HCT116 (cell line): ENCODE results near the gene UQCRH. TPM values are rescaled to one million over a fixed set of nuclear protein-coding genes. Genes with fewer than 3 reads are reported as not detected.

Experiments used
- ATAC-seq: fragments of 200-7000 bp; cut with Tn5 transposase; 2 replicates; pipeline ENCODE4 v1.9.1; 2020; ENCODE audit warnings: mild to moderate bottlenecking, moderate library complexity
- BruUV-seq: library from RNA; stranded (reverse); fragments of 400-500 nt; replicated peaks from 2 replicates; lab custom pipeline; 2021; lab: Mats Ljungman, UMichigan
- CTCF ChIA-PET: fragments of 300-600 bp; sonication (Branson Sonifier 250); formaldehyde crosslinking; loops from one replicate; lab custom pipeline; 2021; ENCODE audit warnings: antibody characterized with exemption; lab: Charles Lee
- POLR2A ChIA-PET: fragments of 300-600, 350-600 bp; sonication (Branson Sonifier 250); formaldehyde crosslinking; loops from one replicate; lab custom pipeline; 2021; ENCODE audit warnings: antibody characterized with exemption; lab: Charles Lee
- RAD21 ChIA-PET, 2 experiments: fragments of 300-600 bp; sonication (Branson Sonifier 250); formaldehyde crosslinking; loops; one replicate each; lab custom pipeline; 2023; ENCODE audit warnings: low total read pairs in 2 of 2; ENCODE audit not compliant: uncharacterized antibody in 2 of 2, unreplicated experiment in 2 of 2, low non-redundant PET in 1 of 2; lab: Charles Lee
- DNase-seq: peaks from one replicate; pipeline ENCODE4 v3.0.0-alpha.2; 2010; ENCODE audit warnings: low read depth, low spot score
- H2AFZ ChIP-seq: fragments of 200-600 bp; shearing (Covaris generic), sonication (generic); 2 replicates; pipeline ENCODE4 v1.6.1; 2017; ENCODE audit warnings: low read depth, mixed run types, mixed read lengths, antibody characterized with exemption, low read length; ENCODE audit not compliant: poor library complexity, severe bottlenecking
- H3K27ac ChIP-seq: 2 replicates; pipeline ENCODE4 v1.5.1; 2012; ENCODE audit warnings: low read depth, low read length
- H3K27me3 ChIP-seq: fragments of 200-600 bp; sonication (generic); 2 replicates; pipeline ENCODE4 v1.6.1; 2016; ENCODE audit warnings: mixed run types, low read length, mixed read lengths; ENCODE audit not compliant: insufficient read depth
- H3K36me3 ChIP-seq, 2 experiments: fragments of 200-500 bp in 1 of 2; fragments of 200-600 bp in 1 of 2; sonication (Bioruptor generic) in 1 of 2; sonication (generic) in 1 of 2; 2 replicates each; pipeline versions ENCODE4 v1.5.1 to v1.6.1; 2014 to 2016; ENCODE audit warnings: low read length in 2 of 2, inconsistent platforms in 1 of 2, mixed read lengths in 1 of 2, mixed run types in 1 of 2; ENCODE audit not compliant: insufficient read depth in 2 of 2, control insufficient read depth in 1 of 2
- H3K4me1 ChIP-seq, 2 experiments: fragments of 200-600 bp in 1 of 2; sonication (generic) in 1 of 2; 2 replicates each; pipeline versions ENCODE4 v1.5.1 to v1.6.1; 2012 to 2017; ENCODE audit warnings: low read length in 2 of 2, inconsistent platforms in 1 of 2, mild to moderate bottlenecking in 1 of 2, mixed read lengths in 1 of 2, mixed run types in 1 of 2, moderate library complexity in 1 of 2; ENCODE audit not compliant: insufficient read depth in 2 of 2, control insufficient read depth in 1 of 2
- H3K4me2 ChIP-seq: fragments of 200-600 bp; sonication (generic); 2 replicates; pipeline ENCODE4 v1.6.1; 2017; ENCODE audit warnings: mixed run types, low read length, mixed read lengths
- H3K4me3 ChIP-seq, 2 experiments: fragments of 200-600 bp in 1 of 2; sonication (generic) in 1 of 2; replicated peaks in 1 of 2; 2 replicates each; pipeline ENCODE4 v1.5.1; 2011 to 2016; ENCODE audit warnings: low read length in 2 of 2, control low read depth in 1 of 2, low read depth in 1 of 2, mild to moderate bottlenecking in 1 of 2, mixed read lengths in 1 of 2, mixed run types in 1 of 2
- H3K79me2 ChIP-seq: fragments of 200-600 bp; sonication (generic); 2 replicates; pipeline ENCODE4 v1.6.1; 2017; ENCODE audit warnings: mild to moderate bottlenecking, mixed run types, low read length, moderate library complexity, mixed read lengths; ENCODE audit not compliant: insufficient read depth
- H3K9ac ChIP-seq: fragments of 200-600 bp; sonication (generic); 2 replicates; pipeline ENCODE4 v1.6.1; 2016; ENCODE audit warnings: low read length, mixed read lengths
- H3K9me2 ChIP-seq: fragments of 200-600 bp; sonication (generic), shearing (Covaris generic); 2 replicates; pipeline ENCODE4 v1.6.1; 2017; ENCODE audit warnings: mixed run types, mild to moderate bottlenecking, moderate library complexity; ENCODE audit not compliant: insufficient read depth
- H3K9me3 ChIP-seq, 2 experiments: fragments of 200-500 bp in 1 of 2; fragments of 200-600 bp in 1 of 2; sonication (Bioruptor generic) in 1 of 2; sonication (generic) in 1 of 2; 2 replicates each; pipeline ENCODE4 v1.6.1; 2014 to 2017; ENCODE audit warnings: low read length in 2 of 2, mixed read lengths in 2 of 2, inconsistent platforms in 1 of 2, low read depth in 1 of 2, mild to moderate bottlenecking in 1 of 2, mixed run types in 1 of 2, moderate library complexity in 1 of 2; ENCODE audit not compliant: control insufficient read depth in 1 of 2, insufficient read depth in 1 of 2
- H4K20me1 ChIP-seq: fragments of 200-600 bp; sonication (generic), shearing (Covaris generic); 2 replicates; pipeline ENCODE4 v1.6.1; 2017; ENCODE audit warnings: mixed run types, mild to moderate bottlenecking, moderate library complexity; ENCODE audit not compliant: insufficient read depth
- CTCF ChIP-seq, 3 experiments: fragments of 200-600 bp in 1 of 3; sonication (generic) in 1 of 3; IDR thresholded peaks in 2 of 3; conservative IDR thresholded peaks in 1 of 3; 2 replicates each; pipeline ENCODE4 v1.5.1; 2012 to 2017; ENCODE audit warnings: low read depth in 2 of 3, low read length in 2 of 3, antibody characterized with exemption in 1 of 3, borderline replicate concordance in 1 of 3, control low read depth in 1 of 3, mild to moderate bottlenecking in 1 of 3, mixed read lengths in 1 of 3, mixed run types in 1 of 3, moderate library complexity in 1 of 3; ENCODE audit not compliant: insufficient read depth in 1 of 3
- POLR2AphosphoS5 ChIP-seq: IDR thresholded peaks from 2 replicates; pipeline ENCODE4 v1.6.1; 2011; ENCODE audit warnings: mild to moderate bottlenecking, low read depth, low read length, moderate library complexity
- YY1 ChIP-seq: IDR thresholded peaks from 2 replicates; pipeline ENCODE4 v1.6.1; 2011; ENCODE audit warnings: low read length, low read depth, moderate library complexity, mild to moderate bottlenecking; ENCODE audit not compliant: insufficient replicate concordance; ENCODE audit errors: extremely low read depth
- intact Hi-C: fragments of 100-400 bp; cut with micrococcal nuclease; formaldehyde crosslinking; loops from 2 replicates; pipeline ENCODE4 v1.10.0; 2022
- total RNA-seq: library from RNA; stranded (reverse); gene quantifications from one replicate; pipeline ENCODE4 v1.2.1, GENCODE V29; 2021; ENCODE audit not compliant: unreplicated experiment

The UQCRH gene
- total RNA-seq, 1 experiment from 2014 or later = 514 TPM

- TF ChIP-seq YY1 = no peak
- TF ChIP-seq, all 23 proteins: peak for 0
These were observed 38.0 kb downstream of the UQCRH start (continued) for GRCh38 chr1:46341222-46342083.

DNA sequence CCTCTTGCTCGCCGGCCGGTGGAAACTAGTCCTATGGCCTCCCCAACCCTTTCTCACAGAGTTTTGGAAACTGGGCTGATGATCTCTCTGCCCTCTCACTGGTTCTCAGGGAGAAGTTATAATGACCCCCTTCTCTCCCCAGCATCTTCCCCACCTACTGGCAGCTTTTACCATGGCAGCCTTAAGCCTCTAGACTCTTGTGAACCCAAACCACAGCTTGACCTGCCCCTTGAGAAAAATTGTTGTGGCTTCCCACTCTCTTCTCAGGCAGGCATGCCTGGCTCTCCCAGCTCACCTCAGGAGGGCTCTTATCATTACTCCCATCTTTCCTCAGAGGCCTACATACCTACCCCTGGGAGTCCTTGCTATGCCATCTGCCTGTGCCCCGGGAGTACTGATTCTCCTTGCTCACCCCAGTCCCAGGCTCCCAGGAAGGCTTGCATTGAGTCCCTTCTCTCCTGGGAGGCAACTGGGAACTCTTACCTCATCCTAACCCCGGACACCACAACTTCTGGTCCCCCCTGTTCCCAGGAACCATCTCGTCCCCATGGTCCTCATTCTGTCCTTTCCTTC, 38.7 kb downstream of the UQCRH start:
- no TSS peak for BruUV-seq
- ChIA-PET RAD21 (no interaction called here), POLR2A (interaction anchor here (1.7 kb wide), 1 partner anchor 8 kb away, joined by 4 read pairs; no protein-coding TSS in a partner anchor), CTCF (interaction anchor here (1.2 kb wide), 1 partner anchor 9 kb away, joined by 4 read pairs; no protein-coding TSS in a partner anchor)
- intact Hi-C loops = no loop called here
- Histone ChIP-seq H3K79me2 (peaks cover 34% of the 10 kb centered on the region), H3K27ac (peak overlapping the region; percentile 97; the same call in 1 of the 2 replicates), H3K4me2 (peak overlapping the region; percentile 90), H3K9me2 (no peaks in the 10 kb centered on the region), H3K9ac (no peak overlapping the region; the same call in 1 of the 2 replicates), H3K36me3 (peaks cover 12 to 13% of the 10 kb centered on the region in 2 experiments; a peak in 3 of 4 replicates), H3K27me3 (no peaks in the 10 kb centered on the region), H3K9me3 (no peaks in the 10 kb centered on the region), H3K4me3 (peak overlapping the region; percentile 75 to 83; a peak in 3 of 4 replicates), H2AFZ (no peak overlapping the region), H3K4me1 (peaks cover 18 to 35% of the 10 kb centered on the region in 2 experiments), H4K20me1 (no peaks in the 10 kb centered on the region)
- ATAC-seq (no peak), DNase-seq (no peak)
- TF ChIP-seq POLR2AphosphoS5 (no peak), CTCF (IDR thresholded peaks at IDR 0.05 in 2 of 3, conservative IDR thresholded peaks at IDR 0.05 in 1 of 3; ENCODE audit: borderline replicate concordance in 1 of 3, insufficient read depth in 1 of 3, low read depth in 2 of 3, low read length in 2 of 3) (peak in 2 of 3 experiments; percentile 40 to 45; a peak in 4 of 6 replicates)
